Loucy (cell line): Measurements from ENCODE around the gene URI1.

Experiments used
- EZH2phosphoT487 ChIP-seq: fragments of 200-600 bp; IDR thresholded peaks from 2 replicates; pipeline ENCODE4 v1.6.1; 2018; ENCODE audit warnings: antibody characterized with exemption, mild to moderate bottlenecking, moderate library complexity, borderline replicate concordance
- TF ChIP-seq, protein P1 (sequence below): fragments of 200-600 bp; sonication (generic); conservative IDR thresholded peaks from 2 replicates; pipeline ENCODE4 v1.5.1; 2014; ENCODE audit warnings: mild to moderate bottlenecking, antibody characterized with exemption, low read length

DNA sequence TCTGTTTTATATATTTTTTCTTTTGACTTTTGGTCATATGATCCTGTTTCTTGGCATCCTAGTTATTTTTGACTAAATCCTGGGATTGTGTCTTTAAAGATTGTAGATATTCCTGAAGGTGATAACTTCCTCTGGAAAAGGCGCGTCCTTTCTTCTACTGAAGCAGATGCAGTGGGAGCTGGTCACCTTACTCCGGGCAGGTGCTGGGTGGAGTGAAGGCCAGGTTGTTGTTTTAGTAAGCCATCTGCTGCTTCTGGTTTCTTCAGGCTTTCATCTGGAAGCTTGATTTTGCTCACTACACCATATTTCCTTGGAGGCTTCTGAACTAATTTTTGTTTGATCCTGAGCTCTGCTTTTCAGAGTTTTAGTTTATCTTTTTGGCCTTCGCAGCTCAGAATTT lies 21.5 kb downstream of the URI1 start:
- TF ChIP-seq, protein P1, sequence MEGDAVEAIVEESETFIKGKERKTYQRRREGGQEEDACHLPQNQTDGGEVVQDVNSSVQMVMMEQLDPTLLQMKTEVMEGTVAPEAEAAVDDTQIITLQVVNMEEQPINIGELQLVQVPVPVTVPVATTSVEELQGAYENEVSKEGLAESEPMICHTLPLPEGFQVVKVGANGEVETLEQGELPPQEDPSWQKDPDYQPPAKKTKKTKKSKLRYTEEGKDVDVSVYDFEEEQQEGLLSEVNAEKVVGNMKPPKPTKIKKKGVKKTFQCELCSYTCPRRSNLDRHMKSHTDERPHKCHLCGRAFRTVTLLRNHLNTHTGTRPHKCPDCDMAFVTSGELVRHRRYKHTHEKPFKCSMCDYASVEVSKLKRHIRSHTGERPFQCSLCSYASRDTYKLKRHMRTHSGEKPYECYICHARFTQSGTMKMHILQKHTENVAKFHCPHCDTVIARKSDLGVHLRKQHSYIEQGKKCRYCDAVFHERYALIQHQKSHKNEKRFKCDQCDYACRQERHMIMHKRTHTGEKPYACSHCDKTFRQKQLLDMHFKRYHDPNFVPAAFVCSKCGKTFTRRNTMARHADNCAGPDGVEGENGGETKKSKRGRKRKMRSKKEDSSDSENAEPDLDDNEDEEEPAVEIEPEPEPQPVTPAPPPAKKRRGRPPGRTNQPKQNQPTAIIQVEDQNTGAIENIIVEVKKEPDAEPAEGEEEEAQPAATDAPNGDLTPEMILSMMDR, result no peak
- no peak for TF ChIP-seq EZH2phosphoT487
